MCF 10A (cell line): ENCODE measurements around the gene SELENOW. TPM values are rescaled to one million over a fixed set of nuclear protein-coding genes. Genes with fewer than 3 reads are reported as not detected.
"Not testable (repeated sequence)": the region's sequence is repeated elsewhere in the genome, so short reads cannot be mapped to it uniquely, and the experiment has no call there.

Source experiments
- BruUV-seq: library from RNA; stranded (reverse); fragments of 400-500 nt; replicated peaks from 2 replicates; lab custom pipeline; 2021; lab: Mats Ljungman, UMichigan
- CTCF ChIA-PET: fragments of 300-600 bp; sonication (Branson Sonifier 250); formaldehyde crosslinking; extraction: SDS; loops from one replicate; lab custom pipeline; 2021; ENCODE audit warnings: antibody characterized with exemption, inconsistent platforms; lab: Yijun Ruan, JAX
- POLR2A ChIA-PET: fragments of 300-600, 350-650 bp; sonication (Branson Sonifier 250); formaldehyde crosslinking; extraction: SDS; loops from one replicate; lab custom pipeline; 2020; ENCODE audit warnings: antibody characterized with exemption, inconsistent platforms; lab: Yijun Ruan, JAX
- DNase-seq: peaks from one replicate; pipeline ENCODE4 v3.0.0-alpha.2; 2018; ENCODE audit not compliant: unreplicated experiment
- H3K27ac Mint-ChIP-seq: one replicate; pipeline ENCODE4 v1.8.0; 2022; ENCODE audit warnings: mild to moderate bottlenecking, low read depth, mixed read lengths; ENCODE audit not compliant: unreplicated experiment
- H3K27me3 Mint-ChIP-seq: one replicate; pipeline ENCODE4 v1.8.0; 2022; ENCODE audit warnings: mixed read lengths; ENCODE audit not compliant: insufficient read depth, unreplicated experiment
- H3K36me3 Mint-ChIP-seq: one replicate; pipeline ENCODE4 v1.8.0; 2022; ENCODE audit warnings: mild to moderate bottlenecking, moderate library complexity, mixed read lengths; ENCODE audit not compliant: insufficient read depth, unreplicated experiment
- H3K4me1 Mint-ChIP-seq: one replicate; pipeline ENCODE4 v1.8.0; 2022; ENCODE audit warnings: mixed read lengths; ENCODE audit not compliant: insufficient read depth, unreplicated experiment
- H3K4me3 Mint-ChIP-seq: one replicate; pipeline ENCODE4 v1.8.0; 2022; ENCODE audit warnings: mild to moderate bottlenecking, moderate library complexity, mixed read lengths; ENCODE audit not compliant: unreplicated experiment
- H3K9me3 Mint-ChIP-seq: one replicate; pipeline ENCODE4 v1.8.0; 2022; ENCODE audit warnings: mixed read lengths; ENCODE audit not compliant: unreplicated experiment
- CTCF ChIP-seq: fragments of 200-600 bp; IDR thresholded peaks from one replicate; pipeline ENCODE4 v1.8.0; 2022; ENCODE audit warnings: antibody characterized with exemption, mild to moderate bottlenecking; ENCODE audit not compliant: unreplicated experiment
- intact Hi-C: fragments of 100-400 bp; cut with micrococcal nuclease; formaldehyde crosslinking; loops from 2 replicates; pipeline ENCODE4 v1.14.1; 2022
- total RNA-seq: library from RNA; stranded (reverse); gene quantifications from 2 replicates; pipeline ENCODE4 v1.2.3, GENCODE V29; 2022

SELENOW gene
- total RNA-seq, 1 experiment from 2014 or later = 115 TPM

- DNase-seq = no peak
- H3K4me1 Mint-ChIP-seq = no peaks in the 10 kb centered on the region
- no peak for TF ChIP-seq CTCF
- no peaks in the 10 kb centered on the region for H3K9me3 Mint-ChIP-seq
- no peak overlapping the region for H3K27ac Mint-ChIP-seq
- ChIA-PET POLR2A (no interaction called here), CTCF (interaction anchor here (0.7 to 1.2 kb wide), 7 partner anchors 9 to 391 kb away, joined by 3 to 5 read pairs (median 3); no protein-coding TSS in a partner anchor)
- H3K36me3 Mint-ChIP-seq = no peaks in the 10 kb centered on the region
- peaks cover 13% of the 10 kb centered on the region for H3K27me3 Mint-ChIP-seq
- H3K4me3 Mint-ChIP-seq = no peak overlapping the region
- BruUV-seq = no TSS peak
- intact Hi-C loops = no loop called here
Observed at GRCh38 chr19:47813995-47814328, 35.5 kb downstream of the SELENOW start.

GRCh38 chr19:47816270-47816669, 37.8 kb downstream of the SELENOW start:
- BruUV-seq, DNase-seq, H3K36me3 Mint-ChIP-seq, H3K4me3 Mint-ChIP-seq, H3K27ac Mint-ChIP-seq, intact Hi-C loops, H3K4me1 Mint-ChIP-seq, CTCF ChIA-PET, H3K9me3 Mint-ChIP-seq: not testable (repeated sequence)
- peaks cover 36% of the 10 kb centered on the region for H3K27me3 Mint-ChIP-seq
- POLR2A ChIA-PET = interaction anchor here (0.7 kb wide), 1 partner anchor 24 kb away, joined by 3 read pairs; no protein-coding TSS in a partner anchor

GRCh38 chr19:47818221-47818620, 39.7 kb downstream of the SELENOW start:
- intact Hi-C loops, H3K36me3 Mint-ChIP-seq, H3K4me1 Mint-ChIP-seq, H3K4me3 Mint-ChIP-seq, DNase-seq, POLR2A ChIA-PET, BruUV-seq, H3K27ac Mint-ChIP-seq, CTCF ChIA-PET, H3K9me3 Mint-ChIP-seq: not testable (repeated sequence)
- H3K27me3 Mint-ChIP-seq = peaks cover 40% of the 10 kb centered on the region

- no peak overlapping the region for H3K27ac Mint-ChIP-seq
- no TSS peak for BruUV-seq
- no peak for TF ChIP-seq CTCF
- H3K4me1 Mint-ChIP-seq = no peaks in the 10 kb centered on the region
- H3K27me3 Mint-ChIP-seq = peaks cover 40% of the 10 kb centered on the region
- DNase-seq = no peak
- no peaks in the 10 kb centered on the region for H3K36me3 Mint-ChIP-seq
- no peak overlapping the region for H3K4me3 Mint-ChIP-seq
- intact Hi-C loops = no loop called here
- CTCF ChIA-PET = no interaction called here
- no peaks in the 10 kb centered on the region for H3K9me3 Mint-ChIP-seq
- POLR2A ChIA-PET = no interaction called here
Observed at GRCh38 chr19:47819858-47820257, 41.4 kb downstream of the SELENOW start.

GRCh38 chr19:47820410-47820809, 41.9 kb downstream of the SELENOW start:
- no peak overlapping the region for H3K27ac Mint-ChIP-seq
- H3K36me3 Mint-ChIP-seq = no peaks in the 10 kb centered on the region
- BruUV-seq = no TSS peak
- no peak overlapping the region for H3K4me3 Mint-ChIP-seq
- H3K27me3 Mint-ChIP-seq = peaks cover 40% of the 10 kb centered on the region
- H3K9me3 Mint-ChIP-seq = no peaks in the 10 kb centered on the region
- no peak for DNase-seq
- no peak for TF ChIP-seq CTCF
- intact Hi-C loops = no loop called here
- H3K4me1 Mint-ChIP-seq = no peaks in the 10 kb centered on the region
- ChIA-PET POLR2A (no interaction called here), CTCF (no interaction called here)
